GM12875 (cell line): ENCODE results near the gene MYO16.

ENCODE experiments used
- H3K4me3 ChIP-seq: one replicate; pipeline ENCODE4 v1.5.1; 2011; ENCODE audit warnings: low read depth, low read length, control low read depth
- TF ChIP-seq, protein P1 (sequence below): IDR thresholded peaks from 2 replicates; pipeline ENCODE4 v1.5.1; 2011; ENCODE audit warnings: low read depth, mild to moderate bottlenecking, control low read depth, inconsistent platforms, low read length, moderate library complexity, borderline replicate concordance; ENCODE audit not compliant: insufficient read depth

The MYO16 gene

DNA sequence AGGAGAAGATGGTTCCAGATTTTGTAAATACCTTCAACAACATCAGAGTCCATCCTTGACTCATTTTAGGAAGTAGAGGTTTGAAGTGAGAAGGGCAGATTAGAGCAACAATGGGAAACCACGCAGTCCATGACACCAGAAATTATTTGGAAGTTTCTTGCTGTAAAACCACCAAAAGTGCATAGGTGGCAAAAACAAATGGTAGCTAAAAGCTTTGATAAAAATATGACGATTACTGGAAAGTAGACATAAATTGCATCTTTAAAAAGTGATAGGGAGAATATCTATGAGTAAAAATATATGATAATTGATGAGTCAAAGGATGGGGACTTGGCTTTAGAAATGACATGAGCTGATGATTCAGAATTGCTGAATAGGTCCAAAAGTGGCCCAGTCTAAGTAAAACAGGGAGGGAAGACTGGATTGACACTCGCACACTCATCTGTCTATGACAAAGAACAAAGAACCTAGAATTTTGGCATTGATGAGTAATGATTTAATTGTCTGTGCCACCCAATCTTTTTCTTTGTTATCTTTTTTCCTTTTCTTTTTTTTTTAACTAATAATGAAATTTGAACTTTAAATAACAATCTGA lies 472.2 kb downstream of the MYO16 start:
- no peak overlapping the region for H3K4me3 ChIP-seq
- TF ChIP-seq, protein P1, sequence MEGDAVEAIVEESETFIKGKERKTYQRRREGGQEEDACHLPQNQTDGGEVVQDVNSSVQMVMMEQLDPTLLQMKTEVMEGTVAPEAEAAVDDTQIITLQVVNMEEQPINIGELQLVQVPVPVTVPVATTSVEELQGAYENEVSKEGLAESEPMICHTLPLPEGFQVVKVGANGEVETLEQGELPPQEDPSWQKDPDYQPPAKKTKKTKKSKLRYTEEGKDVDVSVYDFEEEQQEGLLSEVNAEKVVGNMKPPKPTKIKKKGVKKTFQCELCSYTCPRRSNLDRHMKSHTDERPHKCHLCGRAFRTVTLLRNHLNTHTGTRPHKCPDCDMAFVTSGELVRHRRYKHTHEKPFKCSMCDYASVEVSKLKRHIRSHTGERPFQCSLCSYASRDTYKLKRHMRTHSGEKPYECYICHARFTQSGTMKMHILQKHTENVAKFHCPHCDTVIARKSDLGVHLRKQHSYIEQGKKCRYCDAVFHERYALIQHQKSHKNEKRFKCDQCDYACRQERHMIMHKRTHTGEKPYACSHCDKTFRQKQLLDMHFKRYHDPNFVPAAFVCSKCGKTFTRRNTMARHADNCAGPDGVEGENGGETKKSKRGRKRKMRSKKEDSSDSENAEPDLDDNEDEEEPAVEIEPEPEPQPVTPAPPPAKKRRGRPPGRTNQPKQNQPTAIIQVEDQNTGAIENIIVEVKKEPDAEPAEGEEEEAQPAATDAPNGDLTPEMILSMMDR, result no peak

DNA sequence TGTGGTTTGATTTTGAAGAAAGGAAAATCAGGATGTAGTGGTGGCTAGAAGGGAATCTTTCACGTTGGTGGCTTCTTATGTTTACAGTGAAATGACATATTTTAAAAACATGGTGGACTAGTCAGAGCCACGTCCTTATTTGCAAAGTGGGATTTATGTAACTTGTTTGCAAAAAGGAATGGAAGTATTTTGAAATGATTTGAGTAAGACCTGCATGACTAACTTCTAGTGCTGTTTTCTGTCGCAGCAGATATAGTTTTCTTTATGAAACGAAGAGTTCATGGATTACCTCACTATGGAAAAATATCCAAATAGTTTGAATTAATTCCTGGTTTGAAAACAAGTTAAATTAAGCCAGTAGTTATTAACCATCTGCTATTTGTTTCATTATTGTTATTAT lies 476.5 kb downstream of the MYO16 start:
- TF ChIP-seq, protein P1, result no peak
- no peak overlapping the region for H3K4me3 ChIP-seq

DNA sequence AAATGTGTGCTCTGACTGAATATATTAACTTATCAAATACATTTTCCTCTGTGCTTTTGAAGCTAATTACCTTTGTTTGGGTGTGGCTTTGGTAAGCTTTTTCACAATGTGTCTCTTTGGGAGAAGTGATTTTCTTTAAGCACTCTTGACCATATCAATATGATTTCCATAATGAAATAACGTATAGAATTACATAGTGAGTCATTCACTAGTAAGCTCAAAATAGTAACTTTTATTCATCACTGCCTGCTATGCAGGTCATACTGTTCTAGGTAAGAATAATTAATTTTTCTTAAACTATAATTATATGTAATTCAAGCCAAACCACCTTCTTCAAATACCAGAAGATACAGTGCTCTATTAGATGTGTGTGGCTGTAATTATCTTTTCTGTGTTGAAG lies 480.7 kb downstream of the MYO16 start:
- TF ChIP-seq, protein P1, result no peak
- no peak overlapping the region for H3K4me3 ChIP-seq

GRCh38 chr13:109111141-109111540 lies 481.7 kb downstream of the MYO16 start:
- no peak overlapping the region for H3K4me3 ChIP-seq
- TF ChIP-seq, protein P1, result no peak

DNA sequence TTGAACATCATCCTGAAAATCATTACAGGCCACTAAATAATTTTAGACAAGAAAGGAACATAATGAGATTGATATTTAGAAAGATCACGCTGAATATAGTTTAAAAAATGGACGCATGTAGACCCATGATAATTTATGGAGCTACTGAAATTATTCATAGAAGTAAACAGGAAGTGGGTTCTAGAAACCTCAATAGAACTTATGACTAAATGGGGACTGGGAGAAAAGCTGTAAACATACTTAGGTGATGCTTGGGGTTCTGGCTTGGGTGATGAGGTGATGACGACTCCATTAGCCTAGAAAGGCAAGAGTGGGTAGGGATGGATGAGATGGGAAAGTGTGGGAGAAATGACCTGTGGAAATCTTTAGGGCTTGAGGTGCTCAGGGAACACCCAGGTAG lies 484.0 kb downstream of the MYO16 start:
- H3K4me3 ChIP-seq, result no peak overlapping the region
- TF ChIP-seq, protein P1, result no peak

GRCh38 chr13:109114162-109114561 lies 484.8 kb downstream of the MYO16 start:
- TF ChIP-seq, protein P1, result no peak
- no peak overlapping the region for H3K4me3 ChIP-seq

DNA sequence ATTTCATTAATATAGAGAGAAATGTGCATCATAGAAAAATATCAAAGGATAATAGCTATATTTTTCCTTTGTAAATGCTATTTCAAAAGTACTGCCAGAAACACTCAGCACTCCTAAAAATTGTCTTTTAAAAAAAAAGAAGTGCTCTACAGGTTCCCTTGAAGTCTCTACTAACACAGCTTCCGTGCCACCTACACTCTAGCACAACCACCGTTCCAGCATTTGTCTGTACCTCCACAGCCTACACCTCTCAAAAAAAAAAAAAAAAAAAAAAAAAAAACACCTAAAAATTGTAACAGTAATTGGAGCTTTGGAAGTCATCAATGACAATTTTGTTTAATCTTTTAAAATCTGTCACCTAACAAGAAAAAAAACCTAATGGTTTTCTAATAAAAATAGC lies 485.6 kb downstream of the MYO16 start:
- TF ChIP-seq, protein P1, result no peak
- H3K4me3 ChIP-seq, result no peak overlapping the region
